HuH-7 (cell line): Measurements from ENCODE around the gene OGFOD3.
A peak's percentile ranks its signal among the peaks of the same experiment; 100 is the strongest.
"Not testable (repeated sequence)": the region's sequence is repeated elsewhere in the genome, so short reads cannot be mapped to it uniquely, and the experiment has no call there.

Experiments
- DNase-seq: peaks from one replicate; pipeline ENCODE4 v3.0.0; 2011; ENCODE audit warnings: low spot score

OGFOD3 gene

DNA sequence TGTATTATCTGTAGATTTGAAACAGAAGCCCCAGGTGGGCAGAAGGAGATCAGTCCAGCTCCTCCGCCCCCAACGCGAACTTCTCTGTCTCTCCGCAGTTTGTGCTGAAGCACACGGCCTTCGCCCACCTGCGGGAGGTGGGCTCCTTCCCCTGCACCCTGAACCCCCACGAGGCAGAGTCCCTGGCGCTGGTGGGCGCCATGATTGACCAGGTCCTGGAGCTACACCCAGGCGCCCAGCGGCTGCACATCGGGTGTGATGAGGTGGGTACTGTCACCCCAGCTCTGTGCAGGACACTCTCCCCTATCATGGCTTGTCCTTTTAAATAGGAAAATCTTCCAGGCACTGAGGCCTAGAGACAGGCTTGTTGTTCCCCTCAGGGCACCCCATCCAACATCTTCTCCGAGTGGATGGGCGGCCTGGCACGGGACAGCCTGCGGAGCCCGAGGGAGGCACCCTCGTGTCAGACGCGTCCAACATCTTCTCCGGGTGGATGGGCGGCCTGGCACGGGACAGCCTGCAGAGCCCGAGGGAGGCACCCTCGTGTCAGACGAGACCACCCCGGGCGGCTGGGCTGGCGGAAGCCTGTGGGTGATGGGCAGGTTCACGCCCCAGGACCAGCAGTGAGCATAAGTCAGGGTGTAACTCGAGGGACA is 15.3 kb upstream of the OGFOD3 start:
- no peak for DNase-seq

DNA sequence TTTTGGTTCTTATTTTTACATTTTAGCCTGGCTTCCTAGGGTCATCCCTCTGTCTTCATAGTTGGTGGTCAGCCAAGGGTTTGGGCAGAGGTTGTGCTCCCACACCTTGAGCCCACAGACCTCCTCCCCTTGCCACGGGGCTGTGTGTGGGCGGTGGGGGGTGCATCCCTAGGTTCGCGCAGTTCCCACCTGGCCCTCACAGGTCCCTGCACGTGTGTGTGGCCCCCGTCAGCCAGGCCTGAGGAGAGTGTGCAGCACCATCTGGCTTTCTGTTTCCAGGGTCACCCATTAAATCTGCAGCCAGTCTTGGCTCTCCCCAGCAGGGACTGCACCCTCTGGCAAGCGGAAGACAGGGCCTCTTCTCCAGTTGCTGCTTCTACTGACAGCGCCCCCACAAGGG is 13.6 kb upstream of the OGFOD3 start:
- no peak for DNase-seq

DNA sequence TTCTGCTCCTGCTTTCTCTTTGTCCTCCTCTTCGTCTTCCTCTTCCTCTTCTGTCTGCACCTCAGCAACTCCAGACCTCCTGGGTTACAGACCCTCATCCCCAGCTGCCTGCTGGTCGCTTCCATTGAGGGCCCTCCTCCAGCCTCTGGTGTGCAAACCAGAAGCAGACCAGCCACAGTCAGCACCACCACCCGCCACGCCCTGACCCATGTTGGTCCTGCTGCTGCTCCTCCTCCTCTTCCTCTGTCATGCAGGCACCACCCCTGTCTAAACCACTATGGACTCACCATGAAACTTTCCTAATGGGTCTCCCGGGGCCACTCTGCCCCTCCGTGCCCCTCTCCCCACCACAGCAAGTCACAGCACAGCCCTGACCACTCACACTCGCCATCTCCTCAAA is 11.4 kb upstream of the OGFOD3 start:
- no peak for DNase-seq

DNA sequence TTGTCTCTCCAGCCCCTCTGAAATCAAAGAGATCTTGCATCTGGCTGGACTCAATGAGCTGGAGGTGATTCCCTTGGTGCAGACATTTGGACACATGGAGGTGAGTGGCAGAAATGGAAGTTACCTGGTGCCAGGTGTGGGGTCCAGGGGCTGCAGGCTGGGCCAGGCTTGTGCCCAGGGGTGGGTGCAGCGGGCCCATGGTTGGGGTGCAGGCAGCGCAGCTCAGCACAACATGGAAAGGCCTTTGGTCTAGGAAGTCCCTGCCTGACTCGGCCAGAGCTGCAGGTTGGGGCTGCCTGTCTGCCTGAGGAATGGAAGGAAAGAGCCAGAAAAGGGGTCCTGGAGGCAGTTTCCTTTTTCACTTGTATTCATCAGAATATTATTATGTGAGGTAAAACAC is 10.2 kb upstream of the OGFOD3 start:
- DNase-seq: no peak

GRCh38 chr17:82424863-82425159 is 6.4 kb upstream of the OGFOD3 start:
- no peak for DNase-seq

- peak; percentile 72 for DNase-seq
Observed at GRCh38 chr17:82424001-82424862, 5.8 kb upstream of the OGFOD3 start.

DNA sequence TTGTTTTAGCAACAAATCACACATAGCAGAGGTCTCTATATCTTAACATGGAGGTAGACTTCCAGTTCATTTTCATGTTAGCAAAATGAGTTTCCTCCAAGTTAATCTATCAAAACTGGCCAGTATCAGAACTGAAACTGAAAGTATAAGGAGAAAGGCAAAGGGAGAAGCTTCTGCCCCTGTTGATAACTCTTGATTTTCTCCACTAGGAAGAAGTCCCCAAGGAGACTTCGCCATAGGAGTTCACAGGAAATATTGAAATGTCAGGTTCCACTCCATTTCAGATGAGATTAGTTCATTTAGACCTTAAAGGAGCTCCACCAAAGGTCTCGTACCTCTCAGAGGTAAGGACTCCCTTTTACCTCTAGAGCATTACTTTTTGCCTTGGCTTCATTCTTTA is 1.2 kb upstream of the OGFOD3 start:
- DNase-seq: no peak

DNA sequence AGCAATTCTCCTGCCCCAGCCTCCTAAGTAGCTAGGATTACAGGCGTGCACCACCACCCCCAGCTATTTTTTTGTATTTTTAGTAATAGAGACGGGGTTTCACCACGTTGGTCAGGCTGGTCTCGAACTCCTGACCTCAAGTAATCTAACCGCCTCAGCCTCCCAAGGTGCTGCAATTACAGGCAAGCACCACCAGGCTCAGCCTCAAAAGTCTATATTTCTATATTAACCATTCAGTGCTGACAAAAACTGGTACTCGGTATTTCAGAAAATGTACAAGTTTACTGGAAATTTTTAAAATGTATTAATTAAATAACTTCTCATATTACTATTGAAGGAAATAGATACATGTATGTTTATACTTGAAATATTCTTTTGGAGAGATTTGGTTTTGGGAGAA is 1.6 kb downstream of the OGFOD3 start:
- no peak for DNase-seq

GRCh38 chr17:82416264-82416663 is 2.1 kb downstream of the OGFOD3 start:
- DNase-seq: no peak

DNA sequence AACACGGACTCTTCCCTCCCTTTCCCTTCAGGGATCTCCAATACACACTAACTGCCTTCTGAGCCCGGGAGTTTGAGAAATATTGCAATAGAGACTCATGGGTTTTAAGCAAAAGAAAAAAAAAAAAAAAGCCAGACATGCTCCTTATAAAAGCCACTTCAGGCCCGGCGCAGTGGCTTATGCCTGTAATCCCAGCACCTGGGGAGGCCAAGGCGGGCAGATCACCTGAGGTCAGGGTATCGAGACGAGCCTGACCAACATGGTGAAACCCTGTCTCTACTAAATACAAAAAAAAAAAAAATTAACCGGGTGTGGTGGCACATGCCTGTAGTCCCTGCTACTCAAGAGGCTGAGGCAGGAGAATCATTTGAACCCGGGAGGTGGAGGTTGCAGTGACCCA is 2.6 kb downstream of the OGFOD3 start:
- DNase-seq: no peak

DNA sequence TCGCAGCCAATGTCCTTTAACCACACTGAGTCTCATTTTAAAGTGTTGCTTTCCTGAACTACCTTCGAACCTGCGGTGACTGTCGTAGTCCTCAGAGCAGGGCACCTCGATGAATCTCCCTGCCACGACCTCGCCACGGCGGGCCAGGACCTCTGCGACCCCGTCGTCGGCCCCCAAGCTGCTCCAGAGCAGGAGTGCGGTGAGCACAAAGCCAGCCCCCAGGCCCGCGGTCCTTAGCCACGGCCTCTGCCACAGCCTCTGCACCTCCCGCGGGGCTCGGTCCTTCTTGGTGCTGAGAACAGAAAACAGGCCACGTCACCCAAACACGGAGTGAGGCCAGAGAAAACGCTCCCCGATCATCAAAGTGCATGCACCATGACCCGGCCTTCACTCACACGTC is 3.0 kb downstream of the OGFOD3 start:
- DNase-seq: no peak

- peak; percentile 95 for DNase-seq
Observed at GRCh38 chr17:82414548-82415281, 3.7 kb downstream of the OGFOD3 start.

DNA sequence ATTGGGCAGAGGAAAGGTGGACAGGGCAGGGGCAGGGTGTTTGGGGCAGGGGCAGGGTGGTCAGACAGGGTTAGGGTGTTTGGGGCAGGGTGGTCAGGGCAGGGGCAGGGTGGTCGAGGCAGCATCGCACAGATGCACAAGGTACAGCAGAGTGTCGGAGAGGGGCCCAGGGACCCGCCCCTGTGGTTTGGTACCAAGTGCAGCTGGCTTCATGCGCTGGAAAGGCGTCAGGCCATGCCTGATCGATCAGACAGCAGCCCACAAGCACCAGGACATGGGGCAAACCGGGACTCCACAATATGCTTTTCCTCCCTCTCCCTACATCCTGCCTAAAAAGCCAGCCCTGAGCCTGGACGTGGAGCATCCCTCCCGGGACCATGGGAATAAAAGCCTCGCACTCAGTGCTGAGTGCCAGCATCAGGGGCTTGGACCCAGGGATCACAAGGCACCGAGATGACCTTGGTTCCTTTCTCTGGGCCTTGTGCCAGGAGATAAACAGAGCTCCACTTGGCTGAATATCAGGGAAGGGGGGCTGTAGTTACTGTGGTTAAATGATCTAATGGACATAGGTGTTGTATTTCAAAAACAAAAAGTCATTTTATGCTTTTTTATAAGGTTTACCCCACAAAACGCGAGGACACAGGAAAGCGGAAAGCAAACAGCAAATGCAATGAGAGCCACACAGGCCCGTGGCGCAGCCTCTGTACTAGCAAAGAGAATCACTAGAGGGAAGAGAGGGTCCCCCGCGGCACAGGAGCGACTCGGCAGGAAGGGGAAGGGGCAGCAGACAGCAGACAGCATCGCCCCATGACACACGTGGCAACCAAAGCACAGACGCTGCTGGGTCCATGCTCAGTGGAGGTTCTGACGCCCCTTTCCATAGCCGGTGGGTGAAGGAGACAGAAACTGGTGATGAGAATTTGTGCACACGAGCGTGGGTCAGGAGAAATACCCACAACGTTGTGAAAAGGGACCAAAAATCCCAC is 5.6 kb downstream of the OGFOD3 start:
- DNase-seq: no peak

- not testable (repeated sequence) for DNase-seq
Observed at GRCh38 chr17:82412081-82412480, 6.3 kb downstream of the OGFOD3 start.

- no peak for DNase-seq
Observed at GRCh38 chr17:82411396-82412053, 6.9 kb downstream of the OGFOD3 start.

DNA sequence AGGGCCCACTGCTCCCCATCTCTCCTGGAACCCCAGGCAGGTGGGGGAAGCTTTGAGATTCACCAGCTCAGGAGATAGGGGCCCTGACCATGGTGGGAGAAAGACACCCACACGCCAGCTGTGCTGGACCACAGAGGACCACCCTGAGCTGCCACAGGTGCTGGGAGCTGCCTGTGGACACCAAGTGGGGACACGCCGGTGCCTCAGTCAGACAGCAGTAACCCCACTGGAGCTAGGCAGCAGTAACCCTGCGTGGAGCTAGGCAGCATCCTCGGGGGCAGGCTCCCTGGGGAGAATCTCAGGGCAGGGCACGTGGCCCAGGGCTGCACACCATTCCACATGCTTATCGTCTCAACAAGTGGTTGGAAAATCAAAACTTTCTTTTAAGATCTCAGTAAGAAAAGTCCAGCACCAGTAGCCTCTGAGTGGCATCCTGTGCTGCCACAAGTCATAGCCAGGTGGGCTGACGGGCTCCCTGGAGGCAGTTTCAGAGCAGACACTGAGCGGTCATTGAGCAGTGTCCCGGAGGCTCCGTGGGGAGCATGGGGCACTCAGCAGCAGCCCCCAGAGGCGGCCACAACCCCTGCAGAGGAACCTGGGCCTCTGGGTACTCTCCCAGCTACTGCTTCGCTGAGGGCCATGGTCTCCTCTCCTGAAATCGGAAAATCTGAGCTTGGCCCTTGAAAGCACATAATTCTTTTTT is 8.2 kb downstream of the OGFOD3 start:
- DNase-seq: no peak

GRCh38 chr17:82408938-82409318 is 9.5 kb downstream of the OGFOD3 start:
- no peak for DNase-seq

GRCh38 chr17:82408288-82408937 is 10.0 kb downstream of the OGFOD3 start:
- no peak for DNase-seq

- no peak for DNase-seq
Observed at GRCh38 chr17:82407255-82407654, 11.1 kb downstream of the OGFOD3 start.

DNA sequence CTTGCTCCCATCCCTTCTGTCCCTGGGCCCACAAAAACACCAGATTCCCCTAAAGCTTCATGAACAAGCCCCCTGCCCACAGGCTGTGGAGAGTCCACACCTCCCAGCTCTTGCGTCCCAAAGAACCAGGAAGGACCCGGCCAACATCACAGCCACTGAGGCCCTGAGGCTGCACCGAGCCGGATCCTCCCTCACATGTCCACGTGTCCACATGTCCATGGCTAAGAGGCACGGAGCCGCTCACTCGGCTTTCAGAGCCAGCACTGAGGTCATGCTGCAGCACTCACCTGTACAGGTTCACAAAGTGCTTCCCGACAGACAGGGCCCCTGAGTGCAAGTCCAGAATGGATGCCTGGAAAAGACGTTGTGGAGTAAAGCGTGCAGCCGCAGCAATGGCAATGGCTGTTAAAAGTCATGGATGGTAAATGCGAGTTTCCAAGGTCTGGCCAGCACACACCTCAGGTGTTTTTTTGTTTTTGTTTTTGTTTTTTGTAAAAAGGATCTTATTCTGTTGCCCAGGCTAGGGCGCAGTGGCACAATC is 12.2 kb downstream of the OGFOD3 start:
- DNase-seq: no peak
